ENCODE data around the gene AKT1S1. TPM values are rescaled to one million over a fixed set of nuclear protein-coding genes. Genes with fewer than 3 reads are reported as not detected.
A peak's percentile ranks its signal among the peaks of the same experiment; 100 is the strongest.

Gene AKT1S1
- total RNA-seq, 4 donors from 2014 or later = 2.6 to 26.7 (median 5.9) TPM

DNA sequence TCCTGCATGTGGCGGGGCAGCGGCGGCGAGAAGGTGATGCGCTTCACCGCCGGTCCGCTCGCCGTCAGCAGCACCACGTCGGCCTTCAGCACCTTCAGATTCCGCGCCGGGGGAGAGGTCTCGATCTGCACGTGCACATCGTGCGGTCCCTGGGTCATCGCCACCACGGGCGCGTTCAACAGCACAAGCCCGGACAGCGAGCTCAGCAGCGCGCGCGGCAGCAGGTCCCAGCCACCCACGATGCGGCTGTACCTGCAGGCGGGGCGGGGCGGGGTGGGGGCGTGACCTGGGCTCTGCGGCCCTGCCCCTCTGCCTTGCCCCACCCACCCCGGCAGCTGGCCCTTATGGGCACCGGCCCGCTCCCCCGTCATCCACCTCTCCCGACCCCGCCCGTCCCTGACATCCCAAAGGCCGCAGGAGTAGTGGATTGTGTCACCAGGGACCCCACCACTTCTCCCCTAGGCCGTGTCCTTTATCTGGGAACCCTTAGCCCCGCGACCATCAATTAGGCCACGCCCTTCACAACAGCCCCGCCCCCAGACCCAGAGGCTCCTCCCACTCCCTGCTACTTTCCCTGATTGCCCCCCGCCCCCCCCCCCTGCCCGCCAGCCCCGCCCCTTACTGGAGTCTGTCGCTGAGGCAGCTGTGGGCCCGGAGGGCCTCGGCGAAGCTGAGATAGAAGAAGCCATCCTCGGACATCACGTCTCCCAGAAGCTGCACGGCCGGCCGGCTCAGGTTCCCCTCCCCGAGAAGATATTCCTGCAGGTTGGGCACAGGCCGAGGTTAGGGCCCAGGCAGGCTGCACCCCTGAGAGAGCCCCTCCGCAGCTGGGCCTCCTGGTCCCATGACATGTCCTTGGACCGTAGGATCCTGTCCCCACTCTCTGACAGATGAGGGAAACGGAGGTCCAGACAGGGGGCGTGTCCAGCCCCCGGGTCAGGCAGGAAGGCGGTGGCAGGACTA lies 13.5 kb upstream of the AKT1S1 start:
- TF ChIP-seq POLR2A (IDR thresholded peaks at IDR 0.05) = no peak
- TF ChIP-seq, protein P1, sequence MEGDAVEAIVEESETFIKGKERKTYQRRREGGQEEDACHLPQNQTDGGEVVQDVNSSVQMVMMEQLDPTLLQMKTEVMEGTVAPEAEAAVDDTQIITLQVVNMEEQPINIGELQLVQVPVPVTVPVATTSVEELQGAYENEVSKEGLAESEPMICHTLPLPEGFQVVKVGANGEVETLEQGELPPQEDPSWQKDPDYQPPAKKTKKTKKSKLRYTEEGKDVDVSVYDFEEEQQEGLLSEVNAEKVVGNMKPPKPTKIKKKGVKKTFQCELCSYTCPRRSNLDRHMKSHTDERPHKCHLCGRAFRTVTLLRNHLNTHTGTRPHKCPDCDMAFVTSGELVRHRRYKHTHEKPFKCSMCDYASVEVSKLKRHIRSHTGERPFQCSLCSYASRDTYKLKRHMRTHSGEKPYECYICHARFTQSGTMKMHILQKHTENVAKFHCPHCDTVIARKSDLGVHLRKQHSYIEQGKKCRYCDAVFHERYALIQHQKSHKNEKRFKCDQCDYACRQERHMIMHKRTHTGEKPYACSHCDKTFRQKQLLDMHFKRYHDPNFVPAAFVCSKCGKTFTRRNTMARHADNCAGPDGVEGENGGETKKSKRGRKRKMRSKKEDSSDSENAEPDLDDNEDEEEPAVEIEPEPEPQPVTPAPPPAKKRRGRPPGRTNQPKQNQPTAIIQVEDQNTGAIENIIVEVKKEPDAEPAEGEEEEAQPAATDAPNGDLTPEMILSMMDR (IDR thresholded peaks at IDR 0.05) = no peak
- DNase-seq = no peak
- no peaks in the 10 kb centered on the region for H3K27me3 ChIP-seq
- H3K36me3 ChIP-seq = no peaks in the 10 kb centered on the region
- H3K4me1 ChIP-seq = no peaks in the 10 kb centered on the region
- no peaks in the 10 kb centered on the region for H3K9me3 ChIP-seq
- no peak overlapping the region for H3K27ac ChIP-seq
- intact Hi-C loops (cut with DNase I; ENCODE audit: low total_unique reads) = no loop called here
- H3K4me3 ChIP-seq = no peak overlapping the region

DNA sequence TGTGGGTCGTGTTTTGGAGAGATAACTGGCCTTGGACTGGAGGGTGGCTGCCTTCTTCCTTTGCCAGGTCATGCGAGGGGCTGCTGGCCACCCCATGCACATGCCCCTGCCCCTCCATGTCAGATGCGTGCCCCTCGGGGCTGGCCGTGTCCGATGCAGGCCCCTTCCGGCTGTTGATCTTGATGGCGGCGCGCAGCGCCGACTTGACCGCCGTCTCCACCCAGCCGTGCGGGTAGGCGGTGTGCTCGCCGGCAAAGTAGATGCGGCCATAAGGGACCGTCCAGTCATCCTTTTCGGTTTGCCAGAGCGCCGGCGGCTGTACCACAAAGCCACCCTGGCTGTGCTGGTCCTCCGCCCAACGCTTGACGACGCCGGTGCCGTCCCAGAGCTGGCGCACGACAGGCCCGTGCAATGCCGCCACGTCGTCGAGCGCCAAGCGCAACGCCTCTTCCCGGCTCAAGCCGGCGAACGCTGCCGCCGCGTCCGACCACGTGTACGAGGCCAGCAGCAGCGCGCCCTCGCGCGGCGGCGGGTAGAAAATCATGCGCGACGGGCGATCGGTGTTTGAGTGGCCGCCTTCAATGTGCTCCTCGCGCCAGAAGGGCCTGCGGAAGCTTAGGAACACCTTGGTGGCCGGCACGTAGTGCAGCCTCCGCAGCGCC lies 12.7 kb upstream of the AKT1S1 start:
- Histone ChIP-seq H3K27ac (no peak overlapping the region), H3K27me3 (no peaks in the 10 kb centered on the region), H3K9me3 (no peaks in the 10 kb centered on the region), H3K36me3 (no peaks in the 10 kb centered on the region), H3K4me1 (no peaks in the 10 kb centered on the region), H3K4me3 (no peak overlapping the region)
- TF ChIP-seq, protein P1 (IDR thresholded peaks at IDR 0.05) = peak; percentile 37 to 83 (median 71)
- peak in 1 of 2 donors; percentile 8 for TF ChIP-seq POLR2A (IDR thresholded peaks at IDR 0.05)
- peak; percentile 61 to 73 for DNase-seq
- intact Hi-C loops (cut with DNase I; ENCODE audit: low total_unique reads) = no loop called here

DNA sequence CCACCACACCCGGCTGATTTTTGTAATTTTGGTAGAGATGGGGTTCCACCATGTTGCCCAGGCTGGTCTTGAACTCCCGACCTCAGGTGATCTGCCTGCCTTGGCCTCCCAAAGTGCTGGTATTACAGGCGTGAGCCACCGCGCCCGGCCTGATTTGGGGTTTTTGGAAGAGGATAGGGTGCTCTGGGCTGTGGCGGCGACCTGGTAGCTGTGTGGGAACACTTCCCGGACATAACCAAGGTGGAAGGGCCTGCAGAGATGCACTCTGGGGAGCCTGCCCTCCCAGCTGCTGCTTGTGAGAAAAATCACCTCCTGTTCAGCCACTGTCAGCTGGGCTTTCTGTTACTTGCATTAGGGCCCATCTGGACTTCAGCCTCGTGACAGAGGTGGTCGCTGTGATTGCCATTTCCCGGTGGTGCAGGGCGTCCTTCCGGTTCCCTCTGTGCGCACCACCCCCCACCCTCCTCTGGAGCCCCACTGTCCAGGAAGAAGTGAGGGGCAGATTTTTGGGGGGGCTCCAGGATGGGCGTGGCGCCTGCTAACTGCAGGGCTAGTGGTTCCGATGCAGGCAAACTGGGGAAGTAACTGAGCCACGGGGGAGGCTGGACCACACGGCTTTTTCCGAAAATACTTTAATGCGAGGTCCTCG lies 12.0 kb upstream of the AKT1S1 start:
- H3K9me3 ChIP-seq = no peaks in the 10 kb centered on the region
- H3K27ac ChIP-seq = no peak overlapping the region
- intact Hi-C loops (cut with DNase I; ENCODE audit: low total_unique reads) = no loop called here
- H3K27me3 ChIP-seq = no peaks in the 10 kb centered on the region
- no peaks in the 10 kb centered on the region for H3K4me1 ChIP-seq
- no peaks in the 10 kb centered on the region for H3K36me3 ChIP-seq
- no peak for DNase-seq
- H3K4me3 ChIP-seq = no peak overlapping the region
- TF ChIP-seq POLR2A (IDR thresholded peaks at IDR 0.05) = no peak
- TF ChIP-seq, protein P1 (IDR thresholded peaks at IDR 0.05) = no peak

DNA sequence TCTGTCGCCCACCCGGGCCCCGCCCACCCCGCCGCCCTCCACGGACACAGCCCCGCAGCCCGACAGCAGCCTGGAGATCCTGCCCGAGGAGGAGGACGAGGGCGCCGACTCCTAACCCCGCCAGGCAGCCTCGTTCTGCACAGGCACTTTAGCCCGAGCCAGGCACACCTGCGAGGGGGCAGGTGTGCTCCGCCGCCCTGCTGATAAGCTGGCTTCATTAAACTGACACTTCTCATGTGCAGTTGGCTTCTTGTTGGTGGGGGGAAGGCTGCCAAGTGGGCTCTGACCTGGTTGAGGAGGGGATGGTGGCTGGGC lies 11.3 kb upstream of the AKT1S1 start:
- H3K4me3 ChIP-seq = no peak overlapping the region
- TF ChIP-seq, protein P1 (IDR thresholded peaks at IDR 0.05) = no peak
- TF ChIP-seq POLR2A (IDR thresholded peaks at IDR 0.05) = no peak
- H3K36me3 ChIP-seq = no peaks in the 10 kb centered on the region
- DNase-seq = no peak
- H3K27ac ChIP-seq = no peak overlapping the region
- H3K27me3 ChIP-seq = no peaks in the 10 kb centered on the region
- intact Hi-C loops (cut with DNase I; ENCODE audit: low total_unique reads) = no loop called here
- no peaks in the 10 kb centered on the region for H3K4me1 ChIP-seq
- no peaks in the 10 kb centered on the region for H3K9me3 ChIP-seq
